Measurements from ENCODE around the gene MYO3A.

- TF ChIP-seq CTCF (IDR thresholded peaks at IDR 0.05) (no peak), POLR2A (IDR thresholded peaks at IDR 0.05) (no peak)
These were observed 277.9 kb downstream of the MYO3A start for GRCh38 chr10:26211781-26212444.
